Measurements from ENCODE around the gene SLC16A6.
"Not testable (repeated sequence)": the region's sequence is repeated elsewhere in the genome, so short reads cannot be mapped to it uniquely, and the experiment has no call there.

The SLC16A6 gene

DNA sequence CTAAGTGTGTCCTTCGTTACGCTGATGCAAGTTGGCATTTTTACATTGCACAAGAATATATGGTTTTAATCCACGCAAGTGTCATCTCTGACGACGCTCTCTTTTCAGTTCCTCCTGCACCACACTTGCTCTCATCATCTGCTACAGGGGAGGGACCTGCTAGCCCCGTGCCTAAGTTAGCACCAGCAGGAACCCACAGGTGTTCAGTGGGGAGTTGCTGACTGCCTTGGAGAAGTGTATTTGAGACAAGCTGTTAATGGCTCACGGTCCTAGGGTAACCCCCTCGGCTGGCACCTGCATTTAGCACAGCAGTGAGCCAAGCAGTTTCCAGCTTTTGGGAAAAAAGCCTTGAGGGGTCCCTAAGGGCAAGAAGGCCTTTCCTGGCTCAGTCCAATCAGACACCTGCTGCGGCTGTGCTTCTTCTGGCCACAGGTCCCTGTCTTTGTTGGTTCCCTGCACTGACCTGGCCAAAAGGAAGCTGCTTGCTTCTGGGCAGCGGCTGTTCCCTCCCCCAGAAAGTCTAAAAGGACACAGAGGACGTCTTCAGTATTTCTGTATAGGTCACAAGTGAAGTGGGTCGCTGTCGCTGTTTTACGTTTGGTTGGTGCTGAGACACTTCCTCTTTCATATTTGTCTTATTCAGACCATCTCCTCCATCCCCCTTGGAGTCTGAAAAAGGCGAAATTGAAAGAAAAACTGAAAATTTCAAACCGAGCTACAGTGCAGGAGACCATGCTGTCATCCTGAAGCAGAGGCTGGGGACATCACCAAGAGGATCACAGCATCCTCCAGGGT, 53.4 kb downstream of the SLC16A6 start:
- H3K14ac ChIP-seq (ENCODE audit: low read length); H3K18ac ChIP-seq (ENCODE audit: low read length); H4K91ac ChIP-seq (ENCODE audit: low read depth, low read length, poor library complexity); H3K4ac ChIP-seq (ENCODE audit: low read length); H2BK12ac ChIP-seq (ENCODE audit: low read length); H3K27me3 ChIP-seq (ENCODE audit: control insufficient read depth in 3 of 3, insufficient read depth in 3 of 3, low read depth in 1 of 3, low read length in 3 of 3); H3K9me3 ChIP-seq (replicated peaks in 1 of 2; ENCODE audit: control insufficient read depth in 2 of 2, insufficient read depth in 1 of 2, low read depth in 1 of 2, low read length in 2 of 2); H2BK5ac ChIP-seq (ENCODE audit: low read length); H3K27ac ChIP-seq (replicated peaks; ENCODE audit: low read length); H2BK120ac ChIP-seq (ENCODE audit: low read depth, low read length); H2AFZ ChIP-seq (ENCODE audit: low read length); H3K79me1 ChIP-seq (ENCODE audit: low read depth, low read length); H2AK5ac ChIP-seq (ENCODE audit: low read depth, low read length); H4K8ac ChIP-seq (ENCODE audit: low read depth, low read length); H3K23ac ChIP-seq (ENCODE audit: low read depth, low read length, poor library complexity); H2BK15ac ChIP-seq (ENCODE audit: low read length); H3K4me2 ChIP-seq (ENCODE audit: insufficient read depth, low read length, poor library complexity, severe bottlenecking); H3K36me3 ChIP-seq (replicated peaks in 1 of 2; ENCODE audit: control insufficient read depth in 2 of 2, insufficient read depth in 2 of 2, low read length in 2 of 2); H3K4me1 ChIP-seq (ENCODE audit: control insufficient read depth in 2 of 2, insufficient read depth in 1 of 2, low read depth in 1 of 2, low read length in 2 of 2); H3K4me3 ChIP-seq (ENCODE audit: low read length in 2 of 2); DNase-seq (ENCODE audit: low spot score); H3K9ac ChIP-seq (ENCODE audit: low read depth, low read length, poor library complexity): not testable (repeated sequence)
- WGBS, 2 donors (ENCODE audit: extremely low coverage in 2 of 2, insufficient read length in 2 of 2, insufficient replicate concordance in 1 of 2) = no CpG with 5 or more reads among the region's 16 CpGs

DNA sequence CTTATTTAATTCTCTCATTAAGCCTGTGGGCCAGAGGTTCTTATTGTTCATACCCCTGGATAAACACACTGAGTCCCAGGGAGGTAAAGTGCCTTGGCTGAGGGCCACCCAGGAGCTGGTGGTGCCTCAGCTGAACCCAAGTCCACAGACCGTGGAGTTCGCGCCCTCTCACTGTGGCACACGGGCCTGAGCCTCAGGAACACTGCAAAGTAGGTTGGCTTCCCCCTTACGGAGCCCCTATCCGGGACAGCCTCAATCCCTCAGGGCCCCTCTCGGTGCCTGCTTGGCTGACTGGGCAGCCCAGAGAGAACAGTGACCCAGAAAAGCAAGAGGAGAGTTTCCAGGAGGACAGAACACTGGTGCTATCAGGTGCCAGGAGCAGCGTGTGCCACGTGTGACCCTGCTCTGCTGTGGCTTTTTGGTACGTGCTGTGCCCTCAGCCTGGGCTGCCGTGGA, 55.6 kb downstream of the SLC16A6 start:
- not testable (repeated sequence) for H2BK15ac ChIP-seq (ENCODE audit: low read length); H3K23ac ChIP-seq (ENCODE audit: low read depth, low read length, poor library complexity); H4K91ac ChIP-seq (ENCODE audit: low read depth, low read length, poor library complexity); H2BK120ac ChIP-seq (ENCODE audit: low read depth, low read length); H3K18ac ChIP-seq (ENCODE audit: low read length); H3K4me1 ChIP-seq (ENCODE audit: control insufficient read depth in 2 of 2, insufficient read depth in 1 of 2, low read depth in 1 of 2, low read length in 2 of 2); H3K79me1 ChIP-seq (ENCODE audit: low read depth, low read length); H3K4me3 ChIP-seq (ENCODE audit: low read length in 2 of 2); H3K4ac ChIP-seq (ENCODE audit: low read length); H2AFZ ChIP-seq (ENCODE audit: low read length); H2BK12ac ChIP-seq (ENCODE audit: low read length); H3K36me3 ChIP-seq (replicated peaks in 1 of 2; ENCODE audit: control insufficient read depth in 2 of 2, insufficient read depth in 2 of 2, low read length in 2 of 2); DNase-seq (ENCODE audit: low spot score); H3K27ac ChIP-seq (replicated peaks; ENCODE audit: low read length); H3K9me3 ChIP-seq (replicated peaks in 1 of 2; ENCODE audit: control insufficient read depth in 2 of 2, insufficient read depth in 1 of 2, low read depth in 1 of 2, low read length in 2 of 2); H3K9ac ChIP-seq (ENCODE audit: low read depth, low read length, poor library complexity); H4K8ac ChIP-seq (ENCODE audit: low read depth, low read length); H2BK5ac ChIP-seq (ENCODE audit: low read length); H2AK5ac ChIP-seq (ENCODE audit: low read depth, low read length); H3K27me3 ChIP-seq (ENCODE audit: control insufficient read depth in 3 of 3, insufficient read depth in 3 of 3, low read depth in 1 of 3, low read length in 3 of 3); H3K14ac ChIP-seq (ENCODE audit: low read length); H3K4me2 ChIP-seq (ENCODE audit: insufficient read depth, low read length, poor library complexity, severe bottlenecking)
- no CpG with 5 or more reads among the region's 11 CpGs for WGBS, 2 donors (ENCODE audit: extremely low coverage in 2 of 2, insufficient read length in 2 of 2, insufficient replicate concordance in 1 of 2)

DNA sequence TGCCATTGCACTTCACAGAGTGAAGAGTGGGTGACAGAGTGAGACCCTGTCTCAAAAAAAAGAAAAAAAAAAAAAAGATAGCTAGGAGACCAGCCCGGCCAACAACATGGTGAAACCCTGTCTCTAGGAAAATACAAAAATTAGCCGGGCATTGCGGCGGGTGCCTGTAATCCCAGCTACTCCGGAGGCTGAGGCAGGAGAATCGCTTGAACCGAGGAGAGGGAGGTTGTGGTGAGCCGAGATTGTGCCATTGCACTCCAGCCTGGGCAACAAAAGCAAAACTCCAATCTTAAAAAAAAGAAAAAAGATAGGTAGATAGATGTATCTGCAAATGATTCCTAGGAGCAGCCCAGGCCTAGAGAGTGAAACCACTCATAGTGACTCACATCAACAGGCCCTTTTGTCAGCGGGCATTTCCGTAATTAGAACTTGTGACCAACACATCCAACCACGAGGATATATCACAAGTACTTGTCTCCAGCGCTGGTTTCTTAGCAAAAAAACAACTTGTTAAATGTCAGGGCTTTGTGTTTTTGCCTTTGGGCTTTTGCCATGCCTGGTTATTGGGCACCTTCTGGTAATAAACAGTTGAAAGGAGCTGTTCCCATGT, 56.1 kb downstream of the SLC16A6 start:
- not testable (repeated sequence) for H3K9me3 ChIP-seq (replicated peaks in 1 of 2; ENCODE audit: control insufficient read depth in 2 of 2, insufficient read depth in 1 of 2, low read depth in 1 of 2, low read length in 2 of 2); H3K4me1 ChIP-seq (ENCODE audit: control insufficient read depth in 2 of 2, insufficient read depth in 1 of 2, low read depth in 1 of 2, low read length in 2 of 2); H3K27me3 ChIP-seq (ENCODE audit: control insufficient read depth in 3 of 3, insufficient read depth in 3 of 3, low read depth in 1 of 3, low read length in 3 of 3); H3K18ac ChIP-seq (ENCODE audit: low read length); H2BK12ac ChIP-seq (ENCODE audit: low read length); H3K4me3 ChIP-seq (ENCODE audit: low read length in 2 of 2); H4K8ac ChIP-seq (ENCODE audit: low read depth, low read length); H3K27ac ChIP-seq (replicated peaks; ENCODE audit: low read length); H3K4me2 ChIP-seq (ENCODE audit: insufficient read depth, low read length, poor library complexity, severe bottlenecking); H3K9ac ChIP-seq (ENCODE audit: low read depth, low read length, poor library complexity); H2BK15ac ChIP-seq (ENCODE audit: low read length); H3K23ac ChIP-seq (ENCODE audit: low read depth, low read length, poor library complexity); H3K4ac ChIP-seq (ENCODE audit: low read length); H2BK5ac ChIP-seq (ENCODE audit: low read length); H3K14ac ChIP-seq (ENCODE audit: low read length); H2BK120ac ChIP-seq (ENCODE audit: low read depth, low read length); H4K91ac ChIP-seq (ENCODE audit: low read depth, low read length, poor library complexity); H3K79me1 ChIP-seq (ENCODE audit: low read depth, low read length); DNase-seq (ENCODE audit: low spot score); H3K36me3 ChIP-seq (replicated peaks in 1 of 2; ENCODE audit: control insufficient read depth in 2 of 2, insufficient read depth in 2 of 2, low read length in 2 of 2); H2AK5ac ChIP-seq (ENCODE audit: low read depth, low read length); H2AFZ ChIP-seq (ENCODE audit: low read length)
- no CpG with 5 or more reads among the region's 12 CpGs for WGBS, 2 donors (ENCODE audit: extremely low coverage in 2 of 2, insufficient read length in 2 of 2, insufficient replicate concordance in 1 of 2)

DNA sequence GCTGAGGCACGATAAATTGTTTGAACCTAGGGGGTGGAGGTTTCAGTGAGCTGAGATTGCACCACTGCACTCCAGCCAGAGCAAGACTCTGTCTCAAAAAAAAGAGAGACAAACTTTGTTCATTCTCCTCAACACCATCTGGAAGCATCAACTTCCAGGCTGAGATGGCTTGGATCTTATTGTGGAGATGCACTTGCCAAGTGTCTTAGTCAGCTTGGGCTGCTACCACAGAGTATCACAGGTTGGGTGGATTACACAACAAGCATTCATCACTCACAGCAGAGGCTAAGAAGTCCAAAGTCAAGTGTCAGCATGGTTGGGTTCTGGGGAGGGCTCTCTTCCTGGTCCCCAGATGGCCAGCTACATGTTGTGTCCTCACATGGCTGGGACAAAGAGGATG, 58.2 kb downstream of the SLC16A6 start:
- H3K23ac ChIP-seq (ENCODE audit: low read depth, low read length, poor library complexity); H2BK5ac ChIP-seq (ENCODE audit: low read length); H3K27ac ChIP-seq (replicated peaks; ENCODE audit: low read length); H4K91ac ChIP-seq (ENCODE audit: low read depth, low read length, poor library complexity); H3K79me1 ChIP-seq (ENCODE audit: low read depth, low read length); H2AFZ ChIP-seq (ENCODE audit: low read length); H3K4me1 ChIP-seq (ENCODE audit: control insufficient read depth in 2 of 2, insufficient read depth in 1 of 2, low read depth in 1 of 2, low read length in 2 of 2); H3K18ac ChIP-seq (ENCODE audit: low read length); H2BK120ac ChIP-seq (ENCODE audit: low read depth, low read length); DNase-seq (ENCODE audit: low spot score); H3K14ac ChIP-seq (ENCODE audit: low read length); H2BK15ac ChIP-seq (ENCODE audit: low read length); H3K4ac ChIP-seq (ENCODE audit: low read length); H3K36me3 ChIP-seq (replicated peaks in 1 of 2; ENCODE audit: control insufficient read depth in 2 of 2, insufficient read depth in 2 of 2, low read length in 2 of 2); H3K9me3 ChIP-seq (replicated peaks in 1 of 2; ENCODE audit: control insufficient read depth in 2 of 2, insufficient read depth in 1 of 2, low read depth in 1 of 2, low read length in 2 of 2); H2BK12ac ChIP-seq (ENCODE audit: low read length); H2AK5ac ChIP-seq (ENCODE audit: low read depth, low read length); H4K8ac ChIP-seq (ENCODE audit: low read depth, low read length); H3K27me3 ChIP-seq (ENCODE audit: control insufficient read depth in 3 of 3, insufficient read depth in 3 of 3, low read depth in 1 of 3, low read length in 3 of 3); H3K4me3 ChIP-seq (ENCODE audit: low read length in 2 of 2); H3K4me2 ChIP-seq (ENCODE audit: insufficient read depth, low read length, poor library complexity, severe bottlenecking); H3K9ac ChIP-seq (ENCODE audit: low read depth, low read length, poor library complexity): not testable (repeated sequence)
- WGBS, 2 donors (ENCODE audit: extremely low coverage in 2 of 2, insufficient read length in 2 of 2, insufficient replicate concordance in 1 of 2) = no CpG with 5 or more reads among the region's 1 CpG
